Hepatocyte (in vitro differentiated cells): ENCODE results near the gene SAMD4A. TPM values are rescaled to one million over a fixed set of nuclear protein-coding genes. Genes with fewer than 3 reads are reported as not detected.

ENCODE experiments used
- DNase-seq: peaks from one replicate; pipeline ENCODE4 v3.0.0-alpha.2; 2016; ENCODE audit warnings: low spot score
- H2AFZ ChIP-seq: fragments of 200-600 bp; sonication (generic); 2 replicates; pipeline ENCODE4 v1.6.0; 2016; ENCODE audit warnings: antibody characterized with exemption, mild to moderate bottlenecking
- H3K27ac ChIP-seq: fragments of 200-600 bp; sonication (generic); 2 replicates; pipeline ENCODE4 v1.5.1; 2016; ENCODE audit warnings: mild to moderate bottlenecking
- H3K27me3 ChIP-seq: fragments of 200-600 bp; sonication (generic); 2 replicates; pipeline ENCODE4 v1.6.1; 2016
- H3K36me3 ChIP-seq: fragments of 200-600 bp; sonication (generic); replicated peaks from 2 replicates; pipeline ENCODE4 v1.5.1; 2016; ENCODE audit warnings: low read depth; ENCODE audit not compliant: insufficient read depth
- H3K4me1 ChIP-seq: fragments of 200-600 bp; sonication (generic); 2 replicates; pipeline ENCODE4 v1.5.1; 2016; ENCODE audit warnings: mild to moderate bottlenecking, moderate library complexity; ENCODE audit not compliant: insufficient read depth
- H3K4me2 ChIP-seq: fragments of 200-600 bp; sonication (generic); 2 replicates; pipeline ENCODE4 v1.6.0; 2016
- H3K4me3 ChIP-seq: fragments of 200-600 bp; sonication (generic); 2 replicates; pipeline ENCODE4 v1.5.1; 2016; ENCODE audit warnings: mild to moderate bottlenecking
- H3K79me2 ChIP-seq: fragments of 200-600 bp; sonication (generic); 2 replicates; pipeline ENCODE4 v1.6.0; 2017; ENCODE audit warnings: mild to moderate bottlenecking
- H3K9me2 ChIP-seq: fragments of 200-600 bp; sonication (generic); replicated peaks from 2 replicates; pipeline ENCODE4 v1.6.0; 2017; ENCODE audit warnings: mild to moderate bottlenecking; ENCODE audit not compliant: insufficient read depth
- H3K9me3 ChIP-seq: fragments of 200-600 bp; sonication (generic); 2 replicates; pipeline ENCODE4 v1.5.1; 2016; ENCODE audit warnings: low read depth, mild to moderate bottlenecking
- H4K20me1 ChIP-seq: fragments of 200-600 bp; sonication (generic); 2 replicates; pipeline ENCODE4 v1.6.0; 2016; ENCODE audit warnings: mild to moderate bottlenecking; ENCODE audit not compliant: insufficient read depth, poor library complexity, severe bottlenecking
- CTCF ChIP-seq: fragments of 200-600 bp; sonication (generic); IDR thresholded peaks from 2 replicates; pipeline ENCODE4 v1.5.1; 2016; ENCODE audit warnings: antibody characterized with exemption, mild to moderate bottlenecking; ENCODE audit not compliant: poor library complexity
- EZH2 ChIP-seq: fragments of 200-600 bp; sonication (generic); IDR thresholded peaks from 2 replicates; pipeline ENCODE4 v1.6.1; 2016; ENCODE audit warnings: antibody characterized with exemption, mild to moderate bottlenecking, borderline replicate concordance
- EZH2phosphoT487 ChIP-seq: fragments of 200-600 bp; sonication (generic); IDR thresholded peaks from one replicate; pipeline ENCODE4 v1.6.1; 2018; ENCODE audit warnings: antibody characterized with exemption, mild to moderate bottlenecking, low read depth, moderate library complexity; ENCODE audit not compliant: unreplicated experiment, severe bottlenecking
- WGBS: methylation state at CpG from one replicate; pipeline ENCODE4 v1.1.6; 2016; ENCODE audit warnings: low lambda C conversion rate; ENCODE audit errors: missing lambda C conversion rate; 5-methylcytosine and 5-hydroxymethylcytosine counted together
- polyA plus RNA-seq: library from polyadenylated mRNA; unstranded; fragments of >200 nt; fragmentation: Nextera tagmentation; extraction: Ambion mirVana; gene quantifications from 2 replicates; pipeline ENCODE4 v1.2.1, GENCODE V29; 2016
- total RNA-seq: library from RNA; depleted of rRNA; stranded (reverse); fragments of >200 nt; gene quantifications from 2 replicates; pipeline ENCODE4 v1.2.3, GENCODE V29; 2014

The SAMD4A gene
- total and polyA plus RNA-seq, 2 experiments from 2014 or later = 10.5 to 15.7 TPM

GRCh38 chr14:54686219-54686870 lies 119.4 kb downstream of the SAMD4A start:
- DNase-seq = no peak
- Histone ChIP-seq H3K9me3 (no peaks in the 10 kb centered on the region), H4K20me1 (no peaks in the 10 kb centered on the region), H2AFZ (no peak overlapping the region), H3K27me3 (no peaks in the 10 kb centered on the region), H3K4me1 (no peaks in the 10 kb centered on the region), H3K9me2 (no peaks in the 10 kb centered on the region), H3K4me3 (no peak overlapping the region), H3K36me3 (no peaks in the 10 kb centered on the region), H3K27ac (no peak overlapping the region), H3K4me2 (no peak overlapping the region), H3K79me2 (peaks cover 15% of the 10 kb centered on the region)
- no peak for TF ChIP-seq EZH2
- no peak for TF ChIP-seq CTCF
- no peak for TF ChIP-seq EZH2phosphoT487
- 92% methylated on average over 8 of the region's 8 CpGs for WGBS

GRCh38 chr14:54686871-54687749 lies 120.2 kb downstream of the SAMD4A start:
- Histone ChIP-seq H3K27ac (no peak overlapping the region), H2AFZ (no peak overlapping the region), H3K4me2 (no peak overlapping the region), H3K4me3 (no peak overlapping the region), H3K36me3 (no peaks in the 10 kb centered on the region), H3K9me2 (no peaks in the 10 kb centered on the region), H3K4me1 (no peaks in the 10 kb centered on the region), H3K9me3 (no peaks in the 10 kb centered on the region), H4K20me1 (no peaks in the 10 kb centered on the region), H3K79me2 (peaks cover 18% of the 10 kb centered on the region), H3K27me3 (no peaks in the 10 kb centered on the region)
- 93% methylated on average over 8 of the region's 8 CpGs for WGBS
- no peak for DNase-seq
- TF ChIP-seq CTCF (no peak), EZH2 (no peak), EZH2phosphoT487 (no peak)

- Histone ChIP-seq H3K4me2 (no peak overlapping the region), H3K36me3 (no peaks in the 10 kb centered on the region), H3K9me3 (no peaks in the 10 kb centered on the region), H3K4me3 (no peak overlapping the region), H3K9me2 (no peaks in the 10 kb centered on the region), H4K20me1 (no peaks in the 10 kb centered on the region), H3K4me1 (no peaks in the 10 kb centered on the region), H2AFZ (no peak overlapping the region), H3K27ac (no peak overlapping the region), H3K79me2 (peaks cover 20% of the 10 kb centered on the region), H3K27me3 (no peaks in the 10 kb centered on the region)
- DNase-seq = no peak
- no peak for TF ChIP-seq EZH2phosphoT487
- TF ChIP-seq CTCF = no peak
- no peak for TF ChIP-seq EZH2
- WGBS = 83% methylated on average over 2 of the region's 2 CpGs
Measured at GRCh38 chr14:54687750-54688119, 120.8 kb downstream of the SAMD4A start.
